GM19452 (cell line): ENCODE data around the gene RASSF5.

Experiments
- ATAC-seq: cut with Tn5 transposase; IDR thresholded peaks from one replicate; pipeline ENCODE4 v1.9.1; 2021; ENCODE audit not compliant: unreplicated experiment

RASSF5 gene, protein sequence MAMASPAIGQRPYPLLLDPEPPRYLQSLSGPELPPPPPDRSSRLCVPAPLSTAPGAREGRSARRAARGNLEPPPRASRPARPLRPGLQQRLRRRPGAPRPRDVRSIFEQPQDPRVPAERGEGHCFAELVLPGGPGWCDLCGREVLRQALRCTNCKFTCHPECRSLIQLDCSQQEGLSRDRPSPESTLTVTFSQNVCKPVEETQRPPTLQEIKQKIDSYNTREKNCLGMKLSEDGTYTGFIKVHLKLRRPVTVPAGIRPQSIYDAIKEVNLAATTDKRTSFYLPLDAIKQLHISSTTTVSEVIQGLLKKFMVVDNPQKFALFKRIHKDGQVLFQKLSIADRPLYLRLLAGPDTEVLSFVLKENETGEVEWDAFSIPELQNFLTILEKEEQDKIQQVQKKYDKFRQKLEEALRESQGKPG

DNA sequence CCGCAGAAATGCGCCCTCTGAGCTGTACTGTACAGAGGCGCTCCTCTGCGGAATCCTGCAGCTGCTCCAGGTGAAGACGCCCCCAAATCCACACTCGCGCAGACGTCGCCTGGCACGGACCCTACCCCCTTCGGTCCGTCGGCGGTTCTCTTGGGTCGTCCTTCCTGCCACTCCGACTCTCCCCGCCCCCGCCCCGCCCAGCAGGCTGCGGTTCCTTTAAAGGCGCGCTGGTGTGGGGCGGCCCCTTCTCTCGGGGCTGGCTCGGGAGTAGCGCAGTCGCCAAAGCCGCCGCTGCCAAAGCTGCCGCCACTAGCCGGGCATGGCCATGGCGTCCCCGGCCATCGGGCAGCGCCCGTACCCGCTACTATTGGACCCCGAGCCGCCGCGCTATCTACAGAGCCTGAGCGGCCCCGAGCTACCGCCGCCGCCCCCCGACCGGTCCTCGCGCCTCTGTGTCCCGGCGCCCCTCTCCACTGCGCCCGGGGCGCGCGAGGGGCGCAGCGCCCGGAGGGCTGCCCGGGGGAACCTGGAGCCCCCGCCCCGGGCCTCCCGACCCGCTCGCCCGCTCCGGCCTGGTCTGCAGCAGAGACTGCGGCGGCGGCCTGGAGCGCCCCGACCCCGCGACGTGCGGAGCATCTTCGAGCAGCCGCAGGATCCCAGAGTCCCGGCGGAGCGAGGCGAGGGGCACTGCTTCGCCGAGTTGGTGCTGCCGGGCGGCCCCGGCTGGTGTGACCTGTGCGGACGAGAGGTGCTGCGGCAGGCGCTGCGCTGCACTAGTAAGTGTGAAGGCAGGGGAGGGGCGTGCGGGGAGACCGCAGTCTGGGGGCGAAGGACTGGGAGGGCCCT lies at the start of gene RASSF5:
Gene RASSF5, plus strand, starts transcription at position 248 of the 846 bp plus-strand sequence. Its CDS starts 72 bp downstream, at position 320.
- ATAC-seq = peak; percentile 56

- ATAC-seq = no peak
These were observed 47.6 kb upstream of the RASSF5 start for GRCh38 chr1:206459703-206460102.

- no peak for ATAC-seq
These were observed 46.4 kb upstream of the RASSF5 start for GRCh38 chr1:206460836-206461426.

GRCh38 chr1:206461602-206462455 lies 45.5 kb upstream of the RASSF5 start:
- no peak for ATAC-seq

DNA sequence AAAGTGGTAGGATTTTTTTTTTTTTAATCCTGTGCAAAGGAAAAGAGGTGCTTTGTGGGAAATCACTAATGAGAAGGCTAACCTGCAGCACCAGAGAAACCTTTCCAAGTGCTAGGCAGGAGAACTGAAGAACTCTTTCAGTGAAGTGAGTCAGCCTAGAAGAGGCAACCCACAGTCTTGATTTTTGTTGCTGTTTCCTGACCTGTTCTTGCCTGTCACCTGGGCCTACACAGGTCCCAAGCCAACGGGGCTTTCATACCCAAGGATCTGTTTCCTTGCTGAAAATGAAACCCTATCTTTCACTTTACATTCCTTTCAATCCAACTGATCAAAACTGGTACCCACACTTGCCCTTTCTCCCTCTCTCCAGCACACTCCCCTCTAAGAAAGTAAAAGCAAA lies 44.2 kb upstream of the RASSF5 start:
- ATAC-seq = no peak

DNA sequence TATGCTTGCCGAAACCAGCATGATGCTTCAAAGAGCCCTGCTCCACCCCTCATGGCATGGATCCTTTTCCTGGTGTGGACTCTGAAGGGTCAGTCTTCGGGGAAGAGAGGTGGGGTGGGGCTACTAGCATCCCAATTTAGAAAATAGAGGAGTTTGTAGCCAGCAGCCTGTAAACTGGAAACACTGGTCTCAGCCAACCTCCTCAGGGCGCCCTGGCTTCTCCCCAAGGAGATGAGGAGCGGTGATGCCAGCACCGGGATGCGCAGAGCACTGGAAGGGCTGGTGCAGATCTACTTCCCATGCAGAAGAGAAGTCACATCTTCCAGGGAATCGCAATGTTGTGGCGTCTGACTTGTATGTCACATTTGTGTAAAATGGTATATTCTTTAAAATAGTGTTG lies 43.4 kb upstream of the RASSF5 start:
- no peak for ATAC-seq

- ATAC-seq = no peak
These were observed 42.8 kb upstream of the RASSF5 start for GRCh38 chr1:206464456-206464964.

DNA sequence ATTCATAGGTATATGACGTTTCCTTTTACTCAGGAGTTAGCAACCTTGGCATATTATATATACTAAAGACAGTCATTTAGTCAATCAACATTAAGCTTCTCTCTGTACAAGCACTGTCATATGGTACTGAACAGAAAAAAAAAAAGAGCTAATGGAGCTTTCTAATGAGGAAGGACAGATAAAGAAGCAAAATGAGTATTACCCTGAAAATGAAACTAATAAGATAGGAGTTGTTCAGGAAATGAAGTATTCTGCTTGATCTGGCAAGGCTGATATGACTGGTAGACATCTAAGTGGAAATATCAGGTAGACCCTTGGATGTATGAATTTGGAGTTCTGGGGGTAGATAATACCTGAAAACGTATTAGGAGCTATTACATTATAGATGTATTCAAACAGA lies 41.4 kb upstream of the RASSF5 start:
- ATAC-seq = no peak

DNA sequence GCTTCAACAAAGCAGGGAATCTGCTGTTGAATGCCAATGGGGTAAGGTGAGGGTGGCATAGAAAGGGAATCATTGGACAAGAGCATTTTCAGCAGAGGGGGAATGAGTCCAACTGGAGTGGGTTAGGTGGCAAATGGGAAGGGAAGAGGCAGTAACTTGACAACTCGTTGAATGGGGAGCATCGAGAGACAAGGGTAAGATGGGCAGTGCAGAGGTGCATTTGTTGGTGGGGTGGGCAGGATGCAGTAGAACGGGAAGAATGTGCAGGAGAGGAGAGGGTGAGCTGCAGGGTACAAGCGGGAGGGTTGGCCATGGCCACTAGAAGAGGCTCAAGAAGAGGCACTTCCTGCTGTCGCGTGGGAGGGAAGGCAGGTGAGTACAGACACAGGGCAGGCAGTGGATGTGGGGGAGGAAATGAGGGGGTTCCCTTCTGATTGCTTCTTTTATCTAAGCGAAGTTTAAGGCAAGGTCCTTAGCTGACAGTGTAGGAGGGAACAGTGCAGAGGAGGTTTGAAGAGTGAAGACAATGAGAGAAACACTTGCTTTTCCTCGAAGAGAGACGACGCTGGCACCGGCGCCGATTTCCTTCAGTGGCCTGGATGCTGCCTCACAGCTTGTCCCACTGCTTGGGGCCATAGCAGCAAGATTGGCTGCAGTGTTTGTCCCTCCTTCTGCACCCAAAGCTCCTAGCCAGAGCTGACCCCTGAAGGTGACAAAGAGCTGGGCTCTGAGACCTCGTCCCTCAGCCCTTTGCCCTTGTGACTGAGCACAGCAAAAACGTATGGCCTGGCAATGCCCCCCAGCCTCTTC lies 40.3 kb upstream of the RASSF5 start:
- ATAC-seq = no peak

DNA sequence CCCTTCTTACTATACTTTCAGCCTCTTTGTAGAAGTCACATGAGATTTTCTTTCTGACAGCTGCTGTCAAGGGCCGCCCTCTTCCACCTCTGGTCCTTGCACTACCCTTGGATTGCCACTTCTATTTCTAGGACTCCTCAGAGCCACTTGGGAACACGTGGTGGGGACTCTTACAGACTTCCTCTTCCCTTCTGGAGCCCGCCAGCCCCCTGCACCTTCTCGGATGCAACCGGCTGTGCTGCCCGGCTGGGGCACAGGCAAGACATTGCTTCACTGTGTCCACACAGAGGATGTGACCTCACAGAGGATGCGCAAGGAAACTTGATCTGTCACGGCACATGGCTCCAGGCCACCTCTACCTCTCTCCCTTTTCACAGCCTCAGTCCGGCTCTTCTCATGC lies 39.4 kb upstream of the RASSF5 start:
- ATAC-seq = no peak

- no peak for ATAC-seq
These were observed 38.8 kb upstream of the RASSF5 start for GRCh38 chr1:206468571-206468970.

DNA sequence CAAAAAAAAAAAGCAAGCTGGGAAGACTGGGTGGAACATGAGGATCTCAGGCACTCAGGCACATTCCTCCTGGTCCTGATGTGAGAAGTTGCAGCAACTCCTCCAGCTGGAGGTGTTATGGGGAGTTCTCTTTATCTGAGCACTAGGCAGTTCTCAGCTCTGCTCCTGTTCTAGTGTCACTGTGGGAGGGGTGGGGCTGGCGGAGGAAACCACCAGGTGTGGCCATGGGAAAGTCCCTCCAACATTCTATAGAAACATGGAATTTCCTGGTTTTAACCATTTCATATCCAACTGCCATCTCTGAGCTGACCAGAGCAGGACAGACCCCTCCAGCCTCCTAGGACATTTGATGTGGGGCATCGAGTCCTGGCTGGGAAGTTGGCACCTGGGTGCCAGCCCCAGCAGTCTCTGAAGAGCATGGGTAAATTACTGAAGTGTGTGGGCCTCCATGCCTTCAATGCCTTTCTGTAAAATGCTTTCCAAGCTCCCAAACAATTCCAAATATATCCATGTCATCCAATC lies 37.9 kb upstream of the RASSF5 start:
- no peak for ATAC-seq

DNA sequence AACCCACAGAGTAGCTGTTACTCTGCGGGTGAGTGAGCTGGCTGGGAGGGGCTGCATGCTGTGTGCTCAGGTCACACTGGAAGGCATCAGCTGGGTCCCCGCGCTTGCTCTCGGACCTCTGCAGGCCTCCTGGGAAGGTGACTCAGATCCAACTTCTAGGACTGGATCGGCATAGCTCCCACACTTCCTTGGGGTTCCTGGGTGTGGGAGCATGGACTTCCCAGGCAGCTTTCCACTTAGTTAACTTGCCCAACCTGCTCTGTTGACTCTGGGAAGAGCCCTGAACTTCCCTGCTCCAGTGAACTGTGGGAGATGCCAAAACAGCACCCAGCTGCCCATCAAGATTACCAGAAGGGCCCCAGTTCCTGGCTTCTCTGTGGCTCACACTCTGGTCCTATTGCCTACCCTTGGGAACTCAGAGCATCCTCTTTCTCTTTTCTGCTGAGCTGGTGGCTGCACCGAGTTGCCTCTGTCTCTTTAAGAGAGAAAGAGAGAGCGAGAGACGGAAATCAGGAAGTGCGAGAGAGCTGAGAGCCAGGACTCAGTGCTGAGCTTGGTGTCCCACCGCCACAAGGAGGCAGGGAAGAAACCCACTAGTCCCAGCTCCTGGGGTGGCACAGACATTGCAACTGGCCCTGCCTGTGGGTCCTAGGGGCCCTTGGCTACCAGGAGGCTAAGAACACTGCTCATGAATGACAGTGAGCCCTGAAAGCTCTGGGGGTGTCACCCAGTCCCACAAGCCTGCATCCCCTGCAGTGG lies 37.2 kb upstream of the RASSF5 start, which contains the start of gene IKBKE:
Gene IKBKE, plus strand, starts transcription at position 544 of the 759 bp plus-strand sequence. CDS start 2,752 bp downstream, outside the sequence.
- ATAC-seq = no peak

DNA sequence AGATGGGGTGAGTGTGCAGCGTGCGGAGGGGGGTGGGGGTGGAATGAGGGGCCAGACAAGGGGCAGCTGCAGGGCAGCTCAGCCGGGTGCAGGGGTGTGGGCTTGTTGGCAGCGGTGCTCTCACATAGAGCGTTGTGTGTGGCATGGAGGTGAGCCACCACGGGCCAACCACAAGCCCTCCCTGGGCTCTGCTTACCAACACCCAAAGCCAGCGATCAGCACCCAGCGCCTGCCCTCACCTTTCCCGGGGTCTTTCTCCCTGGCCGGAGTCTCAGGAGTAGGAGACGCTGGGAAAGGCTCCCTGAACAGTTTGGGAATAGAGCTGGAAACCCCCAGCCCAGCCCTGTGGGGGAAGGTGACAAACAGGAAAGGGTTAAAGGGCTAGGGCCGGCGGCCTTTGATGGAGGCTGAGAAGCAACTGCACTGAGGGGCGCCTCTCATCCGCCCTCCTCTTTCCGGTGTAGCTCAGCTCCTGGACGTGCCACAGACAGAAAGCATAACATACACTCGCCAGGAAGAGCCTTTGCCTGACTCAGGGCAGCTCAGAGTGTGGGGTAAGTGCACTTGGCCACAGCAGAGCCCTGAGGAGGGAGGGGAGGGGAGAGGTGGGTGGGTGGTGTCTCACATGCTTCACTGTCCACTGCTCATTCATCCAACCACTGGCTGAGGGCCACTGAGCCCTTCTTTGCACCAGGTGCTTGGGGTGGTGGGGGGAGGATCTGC lies 36.5 kb upstream of the RASSF5 start:
- no peak for ATAC-seq

GRCh38 chr1:206471415-206471801 lies 35.9 kb upstream of the RASSF5 start:
- ATAC-seq = no peak

GRCh38 chr1:206472024-206472423 lies 35.3 kb upstream of the RASSF5 start:
- ATAC-seq = no peak

DNA sequence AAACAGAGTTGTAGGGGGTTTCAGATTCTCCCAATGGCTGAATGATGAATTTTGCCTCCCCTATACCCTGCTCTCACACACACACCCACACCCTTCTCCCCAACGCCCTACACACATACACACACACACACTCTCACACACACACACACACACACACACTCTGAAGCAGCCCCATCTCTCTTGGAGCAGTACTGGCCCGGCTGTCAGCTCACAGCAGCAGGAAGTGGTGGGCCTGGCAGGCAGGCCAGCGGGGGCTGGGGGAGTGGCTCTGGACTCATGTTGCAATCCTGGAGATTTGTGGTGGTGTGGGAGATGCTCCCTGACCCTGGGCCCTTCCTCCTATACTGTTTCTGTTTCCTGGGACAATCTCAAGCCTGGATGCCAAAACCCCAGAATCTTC lies 34.9 kb upstream of the RASSF5 start:
- no peak for ATAC-seq

DNA sequence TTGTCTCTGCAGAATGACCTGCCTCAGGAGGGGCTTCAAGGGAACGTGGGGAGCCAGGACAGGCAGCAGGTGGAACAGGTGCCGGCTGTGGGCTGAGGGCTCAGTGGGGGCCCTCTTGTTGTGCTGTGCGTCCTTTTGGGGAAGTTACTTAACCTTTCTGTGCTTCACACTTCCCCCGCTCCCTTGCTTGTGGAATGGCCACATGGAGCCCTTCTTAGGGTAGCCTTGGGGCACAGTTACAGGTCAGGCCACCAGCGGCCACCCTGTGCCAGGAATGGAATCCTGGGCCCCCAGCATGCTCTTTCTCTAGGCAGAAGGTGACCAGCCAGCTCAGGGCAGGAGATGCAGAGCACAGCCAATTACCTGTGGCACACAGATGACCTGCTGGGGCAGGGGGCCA lies 34.4 kb upstream of the RASSF5 start:
- no peak for ATAC-seq
